ENCODE data around the gene SULT4A1.

The SULT4A1 gene

GRCh38 chr22:43849731-43850130, 12.6 kb downstream of the SULT4A1 start:
- H3K4me3 ChIP-seq (ENCODE audit: low read depth, low read length): no peak overlapping the region
- TF ChIP-seq CTCF (IDR thresholded peaks at IDR 0.05; ENCODE audit: low read depth, low read length): no peak

DNA sequence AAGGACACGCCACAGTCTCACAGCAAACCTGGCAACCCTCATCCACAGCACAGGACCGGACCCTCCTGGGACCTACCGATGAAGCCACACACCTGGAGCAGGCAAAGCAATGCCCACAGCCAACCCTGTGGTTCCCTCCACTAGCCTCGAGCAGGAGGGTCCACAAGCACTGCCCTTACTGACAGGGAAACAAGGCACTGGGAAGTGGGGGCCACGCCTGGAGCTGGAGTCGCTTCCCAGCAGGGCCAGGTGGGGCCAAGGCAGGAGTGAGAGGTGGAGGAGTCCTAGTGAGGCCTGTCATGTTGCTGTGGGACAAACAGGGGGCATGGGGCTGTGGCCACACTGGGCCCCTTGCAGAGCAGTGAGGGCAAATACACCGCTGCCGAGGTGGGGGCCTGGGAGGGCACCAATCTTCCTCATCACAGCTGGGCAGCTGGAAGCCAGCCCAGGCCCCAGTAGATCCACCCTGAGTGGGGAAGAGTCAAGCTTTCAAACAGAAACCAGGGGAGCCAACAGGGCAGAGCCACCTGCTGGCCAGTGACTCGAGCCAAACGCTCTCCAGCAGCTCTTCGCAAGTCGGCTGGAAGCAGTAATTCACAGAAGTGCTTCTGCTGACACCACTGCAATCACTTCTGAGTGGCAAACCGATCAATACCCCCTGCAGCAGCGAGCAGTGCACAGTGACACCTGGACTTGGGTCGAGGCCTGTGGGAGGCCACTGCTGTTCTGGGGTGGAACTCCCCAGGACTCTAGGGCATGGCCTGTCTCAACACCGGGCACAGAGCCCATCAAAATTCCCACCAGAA, 13.7 kb downstream of the SULT4A1 start:
- no peak overlapping the region for H3K4me3 ChIP-seq (ENCODE audit: low read depth, low read length)
- TF ChIP-seq CTCF (IDR thresholded peaks at IDR 0.05; ENCODE audit: low read depth, low read length): no peak

- no peak overlapping the region for H3K4me3 ChIP-seq (ENCODE audit: low read depth, low read length)
- no peak for TF ChIP-seq CTCF (IDR thresholded peaks at IDR 0.05; ENCODE audit: low read depth, low read length)
Observed at GRCh38 chr22:43847376-43848289, 14.7 kb downstream of the SULT4A1 start.

DNA sequence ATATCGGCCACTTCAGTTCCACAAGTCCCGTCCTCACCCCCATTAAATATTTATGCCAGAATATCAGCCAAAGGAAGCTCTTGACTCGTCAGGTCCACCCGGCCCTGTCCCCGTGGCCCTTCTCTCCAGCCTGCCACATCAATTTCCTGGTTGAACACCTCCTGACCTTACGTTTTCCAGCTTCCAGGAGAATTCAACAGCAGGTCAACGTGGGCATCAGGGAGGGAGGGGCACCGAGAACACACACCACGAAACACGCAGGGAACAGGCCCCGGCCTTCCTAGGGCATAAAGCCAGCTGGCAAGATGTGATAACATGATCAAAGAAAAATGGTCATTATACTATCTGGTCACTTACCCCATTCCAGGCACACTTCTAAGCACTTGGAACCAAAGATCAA, 15.3 kb downstream of the SULT4A1 start:
- no peak for TF ChIP-seq CTCF (IDR thresholded peaks at IDR 0.05; ENCODE audit: low read depth, low read length)
- no peak overlapping the region for H3K4me3 ChIP-seq (ENCODE audit: low read depth, low read length)

DNA sequence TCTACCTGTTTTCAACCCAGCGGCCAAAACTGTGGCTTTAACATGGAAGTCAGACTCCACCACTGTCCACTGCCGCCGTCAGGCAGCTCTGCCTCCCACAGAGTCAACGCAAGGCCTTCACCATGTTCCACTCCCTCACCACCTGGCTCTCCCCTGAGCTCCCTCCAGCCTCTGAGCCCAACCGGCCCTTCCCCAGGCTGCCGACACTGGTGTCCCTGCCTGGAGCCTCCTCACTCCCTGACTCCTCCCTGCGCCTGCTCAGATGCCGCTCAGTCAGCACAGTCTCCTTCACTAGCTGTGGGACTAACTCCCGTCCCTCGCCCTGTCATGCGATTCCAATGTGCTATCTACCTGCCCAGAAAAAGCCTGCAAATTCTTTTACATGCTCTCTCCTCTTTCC, 16.3 kb downstream of the SULT4A1 start:
- no peak overlapping the region for H3K4me3 ChIP-seq (ENCODE audit: low read depth, low read length)
- TF ChIP-seq CTCF (IDR thresholded peaks at IDR 0.05; ENCODE audit: low read depth, low read length): no peak

DNA sequence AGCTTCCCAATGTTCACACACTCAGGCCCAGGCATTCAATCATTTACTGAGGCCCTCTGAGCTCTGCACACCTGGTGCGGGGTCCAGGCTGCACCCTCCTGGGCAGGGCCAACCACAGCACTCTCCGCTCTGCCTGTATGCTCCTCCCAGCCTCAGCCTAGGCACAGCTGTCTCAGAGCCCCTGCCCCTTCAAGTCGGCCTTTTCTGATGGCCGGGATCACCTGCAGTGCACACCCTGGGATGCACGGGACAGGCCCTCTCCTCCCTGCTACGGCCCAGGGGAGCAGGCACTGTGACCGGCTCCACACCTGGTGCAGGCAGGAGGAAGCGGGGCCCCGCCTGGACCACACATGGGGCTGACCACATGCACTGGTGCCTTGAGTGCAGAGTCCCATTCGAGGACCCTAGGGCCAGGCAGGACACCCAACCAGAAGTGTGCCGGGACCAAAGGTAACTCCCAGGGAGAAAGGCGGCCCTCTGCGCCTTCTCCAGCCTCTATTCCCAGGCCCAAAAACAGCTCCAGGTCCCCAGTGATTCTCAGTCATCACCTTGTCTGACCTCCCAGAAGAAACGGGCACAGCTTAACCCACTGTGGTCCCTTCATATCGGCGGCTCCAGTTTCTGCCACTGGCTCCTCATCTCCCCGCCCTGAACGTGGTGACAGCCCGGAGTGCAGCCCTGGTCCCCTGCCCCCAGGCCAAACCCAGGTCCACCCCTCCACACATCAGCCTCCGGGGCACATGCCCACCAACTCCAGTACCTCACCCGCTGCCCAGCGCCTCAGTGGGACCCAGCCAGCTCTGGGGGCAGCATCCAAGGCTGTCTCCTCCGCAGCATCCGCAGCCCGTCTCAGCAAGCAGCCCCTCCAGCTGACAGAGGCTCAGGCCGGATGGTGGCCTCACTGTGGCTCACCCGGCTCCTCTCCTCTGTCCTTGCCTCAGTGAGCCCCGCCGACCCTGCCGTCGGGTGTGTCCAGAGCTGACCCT, 17.5 kb downstream of the SULT4A1 start:
- no peak for TF ChIP-seq CTCF (IDR thresholded peaks at IDR 0.05; ENCODE audit: low read depth, low read length)

More for the DNA sequence above, 17.5 kb downstream of the SULT4A1 start:
- no peak overlapping the region for H3K4me3 ChIP-seq (ENCODE audit: low read depth, low read length)
